ENCODE results near the gene VSTM2L.

Gene VSTM2L

GRCh38 chr20:37927410-37928095, 24.6 kb downstream of the VSTM2L start:
- TF ChIP-seq YY1 (IDR thresholded peaks at IDR 0.05; ENCODE audit: low read depth) (no peak), TCF12 (IDR thresholded peaks at IDR 0.05; ENCODE audit: low read depth) (no peak), FOXM1 (IDR thresholded peaks at IDR 0.05; ENCODE audit: borderline replicate concordance, low read depth) (no peak), ZBTB7A (IDR thresholded peaks at IDR 0.05; ENCODE audit: low read depth) (no peak), TAF1 (IDR thresholded peaks at IDR 0.05; ENCODE audit: low read depth) (no peak), RAD21 (IDR thresholded peaks at IDR 0.05; ENCODE audit: low read depth) (no peak), USF1 (IDR thresholded peaks at IDR 0.05) (no peak), CREB1 (IDR thresholded peaks at IDR 0.05; ENCODE audit: low read depth) (no peak), EP300 (IDR thresholded peaks at IDR 0.05; ENCODE audit: borderline replicate concordance) (no peak), EGR1 (IDR thresholded peaks at IDR 0.05) (no peak), REST (IDR thresholded peaks at IDR 0.05; ENCODE audit: low read depth) (no peak), CEBPB (IDR thresholded peaks at IDR 0.05) (no peak), NFIC (IDR thresholded peaks at IDR 0.05) (no peak), TEAD4 (IDR thresholded peaks at IDR 0.05) (no peak)
- TF ChIP-seq, protein P1, sequence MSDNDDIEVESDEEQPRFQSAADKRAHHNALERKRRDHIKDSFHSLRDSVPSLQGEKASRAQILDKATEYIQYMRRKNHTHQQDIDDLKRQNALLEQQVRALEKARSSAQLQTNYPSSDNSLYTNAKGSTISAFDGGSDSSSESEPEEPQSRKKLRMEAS (IDR thresholded peaks at IDR 0.05) = no peak

DNA sequence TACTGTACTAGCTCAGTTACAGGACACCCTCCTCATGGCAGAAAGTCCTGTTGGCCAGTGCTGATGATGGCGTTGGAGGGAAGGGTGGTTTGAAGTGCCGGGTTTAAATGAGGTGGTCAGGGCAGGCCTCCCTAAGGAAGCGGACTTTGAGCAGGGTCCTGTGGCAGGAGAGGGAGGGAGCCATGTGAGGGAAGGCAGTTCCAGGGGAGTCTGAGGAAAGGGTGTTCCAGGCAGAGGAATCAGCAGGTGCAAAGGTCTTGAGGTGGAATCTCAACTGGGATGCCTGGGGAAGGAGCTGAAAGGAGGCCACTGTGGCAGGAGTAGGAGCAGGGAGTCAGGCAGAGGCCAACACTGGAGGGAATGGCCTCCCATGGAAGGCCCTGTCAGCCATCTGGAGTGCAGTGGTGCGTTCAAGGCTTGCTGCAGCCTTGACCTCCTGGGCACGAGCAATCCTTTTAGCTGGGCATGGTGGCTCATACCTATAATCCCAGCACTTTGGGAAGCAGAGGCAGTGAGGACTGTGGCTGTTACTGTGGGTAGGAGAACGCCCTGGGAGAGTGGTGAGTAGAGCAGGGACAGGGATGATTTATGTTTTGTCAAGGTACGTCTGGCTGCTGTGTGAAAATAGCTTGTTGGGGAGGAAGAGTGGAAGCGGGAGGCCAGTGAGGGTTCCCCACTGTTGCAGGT, 26.2 kb downstream of the VSTM2L start:
- TF ChIP-seq FOXM1 (IDR thresholded peaks at IDR 0.05; ENCODE audit: borderline replicate concordance, low read depth) (no peak), EGR1 (IDR thresholded peaks at IDR 0.05) (no peak), YY1 (IDR thresholded peaks at IDR 0.05; ENCODE audit: low read depth) (no peak), TEAD4 (IDR thresholded peaks at IDR 0.05) (no peak), TAF1 (IDR thresholded peaks at IDR 0.05; ENCODE audit: low read depth) (no peak), CREB1 (IDR thresholded peaks at IDR 0.05; ENCODE audit: low read depth) (no peak), TCF12 (IDR thresholded peaks at IDR 0.05; ENCODE audit: low read depth) (no peak), CEBPB (IDR thresholded peaks at IDR 0.05) (no peak), USF1 (IDR thresholded peaks at IDR 0.05) (no peak), REST (IDR thresholded peaks at IDR 0.05; ENCODE audit: low read depth) (no peak), RAD21 (IDR thresholded peaks at IDR 0.05; ENCODE audit: low read depth) (no peak), EP300 (IDR thresholded peaks at IDR 0.05; ENCODE audit: borderline replicate concordance) (no peak), ZBTB7A (IDR thresholded peaks at IDR 0.05; ENCODE audit: low read depth) (no peak), NFIC (IDR thresholded peaks at IDR 0.05) (no peak)
- TF ChIP-seq, protein P1 (IDR thresholded peaks at IDR 0.05) = no peak

GRCh38 chr20:37929683-37930014, 26.7 kb downstream of the VSTM2L start:
- TF ChIP-seq USF1 (IDR thresholded peaks at IDR 0.05) = no peak
- TF ChIP-seq TAF1 (IDR thresholded peaks at IDR 0.05; ENCODE audit: low read depth) = no peak
- TF ChIP-seq CEBPB (IDR thresholded peaks at IDR 0.05) = no peak
- TF ChIP-seq, protein P1 (IDR thresholded peaks at IDR 0.05) = no peak
- TF ChIP-seq YY1 (IDR thresholded peaks at IDR 0.05; ENCODE audit: low read depth) = no peak
- TF ChIP-seq REST (IDR thresholded peaks at IDR 0.05; ENCODE audit: low read depth) = no peak
- no peak for TF ChIP-seq TEAD4 (IDR thresholded peaks at IDR 0.05)
- TF ChIP-seq FOXM1 (IDR thresholded peaks at IDR 0.05; ENCODE audit: borderline replicate concordance, low read depth) = no peak
- no peak for TF ChIP-seq EP300 (IDR thresholded peaks at IDR 0.05; ENCODE audit: borderline replicate concordance)
- TF ChIP-seq RAD21 (IDR thresholded peaks at IDR 0.05; ENCODE audit: low read depth) = no peak
- no peak for TF ChIP-seq EGR1 (IDR thresholded peaks at IDR 0.05)
- TF ChIP-seq TCF12 (IDR thresholded peaks at IDR 0.05; ENCODE audit: low read depth) = no peak
- TF ChIP-seq CREB1 (IDR thresholded peaks at IDR 0.05; ENCODE audit: low read depth) = no peak
- TF ChIP-seq NFIC (IDR thresholded peaks at IDR 0.05) = no peak

Data from Ishikawa (cell line).